Activated T-helper 1 cell treated with anti-CD3 and anti-CD28 coated beads, Interleukin-2, amount 50 U/mL, for 16 hours (primary cell): ENCODE measurements around the gene CACNA1E.

Source experiments
- DNase-seq, 2 donors: peaks; one replicate each; pipeline ENCODE4 v3.0.0-alpha.2; 2020; ENCODE audit warnings: low read depth in 1 of 2, low spot score in 1 of 2

CACNA1E gene

DNA sequence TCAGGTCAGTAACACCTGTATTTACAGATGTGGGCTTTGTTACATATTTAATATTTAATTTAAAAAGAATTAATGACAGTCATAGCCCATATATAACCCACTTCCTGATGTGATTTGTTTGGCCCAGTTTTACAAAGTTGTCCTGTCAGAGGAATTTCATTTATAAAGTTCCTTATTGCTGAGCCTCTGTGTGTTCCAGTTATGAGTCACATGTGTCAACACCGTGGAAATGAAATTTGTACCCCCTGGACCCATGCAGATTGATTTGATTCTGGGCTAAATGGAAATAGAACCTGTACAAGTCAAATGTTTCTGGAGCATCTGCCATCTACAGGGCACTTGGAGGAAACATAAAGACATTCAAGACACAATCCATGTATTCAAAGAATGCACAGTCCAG, 149.2 kb downstream of the CACNA1E start:
- no peak for DNase-seq

- DNase-seq = no peak
These were observed 149.6 kb downstream of the CACNA1E start for GRCh38 chr1:181632960-181633359.

- no peak for DNase-seq
These were observed 151.8 kb downstream of the CACNA1E start for GRCh38 chr1:181635110-181635509.

GRCh38 chr1:181637998-181638397, 154.7 kb downstream of the CACNA1E start:
- no peak for DNase-seq

DNA sequence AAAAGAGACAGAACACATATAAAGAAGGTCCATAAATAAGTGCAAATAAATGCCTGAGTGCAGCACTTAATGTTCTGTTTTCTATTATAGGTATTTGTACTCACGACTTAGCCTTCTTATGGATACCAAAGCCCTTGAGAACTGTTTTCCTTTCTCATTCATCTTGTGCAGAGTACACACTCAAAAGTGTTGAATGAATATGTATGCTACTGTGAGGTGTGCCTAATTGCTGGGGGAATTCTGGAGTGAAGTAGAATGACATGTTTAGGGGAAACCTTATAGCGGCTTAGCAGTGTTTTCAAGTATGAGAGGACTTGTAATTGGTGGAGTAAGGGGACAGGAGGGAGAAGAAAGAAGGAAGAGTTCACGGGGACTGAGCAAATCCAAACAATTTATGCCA, 157.6 kb downstream of the CACNA1E start:
- no peak for DNase-seq

- DNase-seq = no peak
These were observed 160.3 kb downstream of the CACNA1E start for GRCh38 chr1:181643631-181644030.

DNA sequence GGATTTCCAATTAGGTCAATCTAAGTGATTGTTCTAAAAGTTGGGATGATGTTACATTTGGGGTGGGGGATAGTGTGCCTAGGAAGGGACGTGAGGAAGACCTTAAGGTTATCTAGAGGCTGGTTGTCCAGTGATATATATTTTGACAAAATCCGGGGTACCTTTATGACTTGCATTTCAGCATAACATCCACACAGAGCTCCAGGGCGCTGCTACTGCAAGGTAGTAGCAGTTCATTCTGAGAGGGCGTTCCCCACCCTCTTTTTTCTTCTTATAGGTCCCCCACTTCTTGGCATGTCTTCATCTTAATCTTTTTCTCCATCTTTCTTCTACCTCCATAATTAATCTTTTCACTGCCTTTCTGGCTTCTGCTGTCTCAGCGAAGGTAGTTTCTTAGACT, 161.9 kb downstream of the CACNA1E start:
- DNase-seq = no peak

DNA sequence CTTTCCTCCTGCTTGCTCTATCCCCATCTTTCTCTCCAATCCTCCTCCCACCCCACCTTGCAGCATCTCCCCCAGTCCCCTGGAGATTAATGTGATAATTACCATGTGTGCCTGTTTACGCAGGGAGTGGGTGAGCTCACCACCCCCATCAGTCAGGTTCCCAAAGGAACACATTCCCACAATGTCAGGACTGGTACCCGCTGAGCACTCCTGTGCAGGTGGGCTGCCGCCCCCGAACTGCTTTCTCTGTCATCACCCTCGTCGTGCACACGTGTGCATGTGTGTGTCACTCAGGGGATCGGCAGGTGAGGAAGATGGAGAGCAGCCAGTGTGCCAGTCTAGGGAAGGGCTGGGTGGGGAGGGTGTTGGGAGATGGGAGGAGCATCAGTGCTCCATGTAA, 163.4 kb downstream of the CACNA1E start:
- no peak for DNase-seq

DNA sequence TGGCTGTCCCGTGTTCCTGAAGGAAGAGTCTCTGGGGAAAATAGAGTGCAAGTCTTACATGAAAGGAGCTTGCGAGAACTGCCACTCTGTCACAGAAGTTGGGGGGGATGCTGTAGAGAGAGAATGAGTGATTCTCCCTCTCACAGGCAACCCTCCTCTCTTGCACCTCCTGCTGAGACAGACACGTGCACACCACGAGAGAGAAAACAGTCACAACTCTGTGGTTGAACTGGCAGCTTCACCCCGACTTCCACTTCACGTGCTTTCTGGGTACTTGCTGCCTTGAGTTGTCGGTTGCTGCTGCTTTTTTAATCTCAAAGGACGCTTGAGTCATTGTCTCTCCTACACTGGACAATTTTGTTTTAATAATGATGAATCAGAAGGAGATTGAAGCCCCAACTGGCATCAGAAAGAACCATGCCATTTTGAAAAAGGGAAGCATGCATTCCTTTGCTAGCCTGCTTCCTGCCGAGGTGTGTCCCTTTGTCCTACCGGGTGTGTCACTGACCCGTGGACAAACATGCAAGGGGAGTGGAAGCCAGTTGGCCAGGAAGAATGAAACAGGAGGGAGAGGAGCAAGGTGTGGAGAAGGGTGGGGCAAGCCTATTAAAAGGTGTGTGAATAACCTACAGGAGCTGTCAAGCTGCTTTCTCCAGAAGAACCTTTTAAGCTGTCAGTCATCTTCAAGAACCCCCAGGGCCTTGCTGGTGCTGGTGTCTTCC, 164.2 kb downstream of the CACNA1E start:
- no peak for DNase-seq

DNA sequence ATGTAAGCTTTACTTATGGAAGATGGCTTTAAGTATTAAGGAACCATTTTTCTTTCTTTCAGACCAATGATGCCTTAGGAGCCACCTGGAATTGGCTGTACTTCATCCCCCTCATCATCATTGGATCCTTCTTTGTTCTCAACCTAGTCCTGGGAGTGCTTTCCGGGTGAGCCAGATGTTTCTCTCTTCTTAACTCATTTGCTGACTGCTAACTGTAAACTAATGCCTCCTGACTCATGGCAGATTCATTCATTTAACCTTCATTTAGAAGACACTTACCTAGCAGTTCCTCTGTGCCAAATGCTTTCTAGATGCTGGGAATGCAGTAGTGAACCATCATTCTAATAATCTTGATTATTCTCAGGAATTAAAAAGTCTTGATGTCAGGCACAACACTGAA, 168.0 kb downstream of the CACNA1E start:
- no peak for DNase-seq

- no peak for DNase-seq
These were observed 172.4 kb downstream of the CACNA1E start for GRCh38 chr1:181655756-181656155.

DNA sequence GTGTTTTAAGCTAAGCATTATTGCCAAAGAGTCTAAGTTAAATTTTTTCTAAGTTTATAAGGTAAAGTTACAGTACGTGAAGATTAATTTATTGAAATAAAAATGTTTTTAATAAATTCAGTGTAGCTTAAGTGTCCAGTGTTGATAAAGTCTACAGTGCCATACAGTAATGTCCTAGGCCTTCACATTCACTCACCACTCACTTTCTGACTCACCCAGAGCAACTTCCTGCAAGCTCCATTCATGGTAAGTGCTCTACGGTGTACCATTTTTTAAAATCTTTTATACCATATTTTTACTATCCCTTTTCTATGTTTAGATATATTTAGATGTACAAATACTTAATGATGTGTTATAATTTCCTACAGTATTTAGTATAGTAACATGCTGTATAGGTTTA, 173.2 kb downstream of the CACNA1E start:
- no peak for DNase-seq

- no peak for DNase-seq
These were observed 175.3 kb downstream of the CACNA1E start for GRCh38 chr1:181658581-181658980.

DNA sequence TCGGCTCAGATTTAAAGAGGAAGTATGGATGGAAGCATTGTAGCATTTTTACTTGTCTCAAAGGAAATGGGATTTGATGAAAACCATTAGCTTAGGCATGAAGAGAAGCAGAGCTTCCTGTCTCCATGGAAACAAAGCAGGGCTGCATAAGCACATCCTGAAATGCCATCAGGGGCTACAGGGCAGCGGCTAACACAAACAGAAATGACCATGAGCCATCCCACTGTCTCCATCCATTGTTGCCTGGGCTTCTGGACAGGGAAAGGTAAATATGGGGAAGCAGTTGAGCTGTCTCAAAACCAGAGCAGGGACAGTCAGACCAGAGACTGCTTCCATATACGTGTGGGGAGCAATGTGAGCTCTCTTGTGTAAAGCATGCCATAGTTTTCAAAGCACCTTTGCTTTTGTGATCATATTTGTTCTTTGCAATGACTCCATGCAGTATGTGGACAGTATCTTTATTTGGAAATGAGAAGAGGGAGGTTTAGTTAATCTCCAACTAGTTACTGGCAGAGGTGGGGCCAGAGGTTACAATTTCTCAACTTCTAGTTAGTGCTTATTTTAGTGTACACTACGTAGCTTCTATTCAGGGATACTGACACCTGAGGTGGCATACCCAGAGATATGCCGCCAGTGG, 176.1 kb downstream of the CACNA1E start:
- DNase-seq = no peak

- DNase-seq = no peak
These were observed 177.3 kb downstream of the CACNA1E start for GRCh38 chr1:181660621-181661020.

DNA sequence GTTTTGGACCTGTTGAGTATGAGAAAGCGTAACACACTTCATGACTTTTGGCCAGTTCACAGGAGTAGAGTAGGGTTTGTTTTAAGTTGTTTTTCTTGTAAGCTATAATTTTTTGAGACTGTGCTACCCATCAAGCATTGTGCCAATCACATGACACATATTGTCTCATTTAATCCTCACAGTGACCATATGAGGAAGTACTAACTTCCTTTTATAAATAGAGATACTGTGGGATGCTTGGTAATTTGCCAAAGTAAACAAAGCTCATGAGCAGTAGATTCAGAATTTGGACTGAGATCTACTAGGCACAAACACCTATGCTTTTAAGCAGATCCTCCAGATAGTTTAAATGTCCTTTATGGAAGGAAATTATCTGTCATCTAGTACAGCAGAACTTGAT, 178.3 kb downstream of the CACNA1E start:
- no peak for DNase-seq

DNA sequence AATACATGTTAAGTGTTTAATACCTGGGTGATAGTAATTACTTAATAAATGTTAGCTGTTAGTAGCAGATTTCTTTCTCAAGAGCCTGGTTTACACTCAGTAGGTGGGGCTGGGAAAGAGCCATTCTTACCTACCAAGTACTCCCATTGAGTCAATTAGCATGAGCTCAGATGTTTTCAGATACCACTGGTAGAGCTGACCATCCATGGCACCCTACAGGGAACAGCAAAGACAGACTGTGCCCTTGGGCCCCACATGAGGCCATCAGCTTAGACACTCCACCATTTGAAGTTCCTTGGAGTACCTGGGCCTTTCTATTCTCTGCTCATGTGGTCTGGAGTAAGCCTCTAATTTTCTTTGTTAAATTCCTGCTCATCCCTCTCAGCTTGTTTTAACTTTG, 179.3 kb downstream of the CACNA1E start:
- DNase-seq = no peak

DNA sequence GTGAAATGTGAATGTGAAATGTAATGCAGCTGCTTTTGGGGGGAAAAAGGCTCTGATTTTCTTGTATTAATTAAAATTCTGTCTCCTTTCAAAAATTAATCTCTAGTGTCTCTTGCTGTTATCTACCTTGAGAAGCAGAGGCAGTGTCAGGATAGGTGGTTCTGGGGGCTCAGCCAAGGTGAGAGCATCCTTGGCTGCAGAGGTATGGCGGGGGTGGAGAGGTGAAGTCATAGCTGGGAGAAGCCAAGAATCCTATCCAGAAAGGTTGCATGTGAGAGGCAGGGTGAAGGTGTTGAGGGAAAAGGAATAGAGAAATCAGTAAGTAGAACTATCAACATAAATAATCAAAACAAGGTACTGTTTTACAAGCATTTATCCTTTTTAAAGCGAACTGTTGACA, 181.2 kb downstream of the CACNA1E start:
- no peak for DNase-seq

DNA sequence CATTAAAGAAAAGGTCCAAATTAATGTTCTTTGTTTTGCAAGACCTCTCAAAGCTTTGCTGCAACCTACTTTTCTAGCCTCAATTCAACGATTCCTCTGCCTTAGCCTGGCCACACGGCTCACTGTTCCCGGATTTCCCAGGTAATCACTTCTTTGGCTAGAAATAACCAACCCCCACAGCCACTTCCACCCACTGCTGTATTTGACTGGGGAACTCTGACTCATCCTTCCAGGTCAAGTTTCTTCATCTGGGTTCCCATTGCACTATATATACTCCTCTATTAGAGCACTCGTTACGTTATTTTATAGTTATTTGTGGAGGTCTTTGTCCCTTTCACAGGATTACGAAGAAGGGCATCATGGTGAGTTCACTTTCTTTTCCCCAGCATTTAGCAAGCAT, 185.9 kb downstream of the CACNA1E start:
- DNase-seq = no peak

- DNase-seq = no peak
These were observed 191.3 kb downstream of the CACNA1E start for GRCh38 chr1:181674617-181675016.

- DNase-seq = no peak
These were observed 192.0 kb downstream of the CACNA1E start for GRCh38 chr1:181675091-181675917.

- DNase-seq = no peak
These were observed 192.5 kb downstream of the CACNA1E start for GRCh38 chr1:181675918-181676190.
